ENCODE results near the gene L1CAM.

- TF ChIP-seq, protein P1, sequence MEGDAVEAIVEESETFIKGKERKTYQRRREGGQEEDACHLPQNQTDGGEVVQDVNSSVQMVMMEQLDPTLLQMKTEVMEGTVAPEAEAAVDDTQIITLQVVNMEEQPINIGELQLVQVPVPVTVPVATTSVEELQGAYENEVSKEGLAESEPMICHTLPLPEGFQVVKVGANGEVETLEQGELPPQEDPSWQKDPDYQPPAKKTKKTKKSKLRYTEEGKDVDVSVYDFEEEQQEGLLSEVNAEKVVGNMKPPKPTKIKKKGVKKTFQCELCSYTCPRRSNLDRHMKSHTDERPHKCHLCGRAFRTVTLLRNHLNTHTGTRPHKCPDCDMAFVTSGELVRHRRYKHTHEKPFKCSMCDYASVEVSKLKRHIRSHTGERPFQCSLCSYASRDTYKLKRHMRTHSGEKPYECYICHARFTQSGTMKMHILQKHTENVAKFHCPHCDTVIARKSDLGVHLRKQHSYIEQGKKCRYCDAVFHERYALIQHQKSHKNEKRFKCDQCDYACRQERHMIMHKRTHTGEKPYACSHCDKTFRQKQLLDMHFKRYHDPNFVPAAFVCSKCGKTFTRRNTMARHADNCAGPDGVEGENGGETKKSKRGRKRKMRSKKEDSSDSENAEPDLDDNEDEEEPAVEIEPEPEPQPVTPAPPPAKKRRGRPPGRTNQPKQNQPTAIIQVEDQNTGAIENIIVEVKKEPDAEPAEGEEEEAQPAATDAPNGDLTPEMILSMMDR (IDR thresholded peaks at IDR 0.05) = no peak
- TF ChIP-seq RAD21 (IDR thresholded peaks at IDR 0.05; ENCODE audit: low read length) (no peak), POLR2AphosphoS5 (IDR thresholded peaks at IDR 0.05; ENCODE audit: low read depth, low read length) (no peak), CHD2 (IDR thresholded peaks at IDR 0.05; ENCODE audit: low read length, partially characterized antibody) (no peak), SMC3 (IDR thresholded peaks at IDR 0.05; ENCODE audit: low read depth, low read length) (no peak), FOXJ3 (CRISPR knock-in tag; IDR thresholded peaks at IDR 0.05) (no peak), TAF1 (IDR thresholded peaks at IDR 0.05; ENCODE audit: borderline replicate concordance, low read depth, low read length) (no peak), USF2 (IDR thresholded peaks at IDR 0.05; ENCODE audit: borderline replicate concordance, low read depth, low read length) (no peak), RXRA (IDR thresholded peaks at IDR 0.05; ENCODE audit: borderline replicate concordance, low read depth) (no peak)
- TF ChIP-seq, protein P2, sequence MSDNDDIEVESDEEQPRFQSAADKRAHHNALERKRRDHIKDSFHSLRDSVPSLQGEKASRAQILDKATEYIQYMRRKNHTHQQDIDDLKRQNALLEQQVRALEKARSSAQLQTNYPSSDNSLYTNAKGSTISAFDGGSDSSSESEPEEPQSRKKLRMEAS (IDR thresholded peaks at IDR 0.05; ENCODE audit: low read depth) = no peak
- TF ChIP-seq, protein P3, sequence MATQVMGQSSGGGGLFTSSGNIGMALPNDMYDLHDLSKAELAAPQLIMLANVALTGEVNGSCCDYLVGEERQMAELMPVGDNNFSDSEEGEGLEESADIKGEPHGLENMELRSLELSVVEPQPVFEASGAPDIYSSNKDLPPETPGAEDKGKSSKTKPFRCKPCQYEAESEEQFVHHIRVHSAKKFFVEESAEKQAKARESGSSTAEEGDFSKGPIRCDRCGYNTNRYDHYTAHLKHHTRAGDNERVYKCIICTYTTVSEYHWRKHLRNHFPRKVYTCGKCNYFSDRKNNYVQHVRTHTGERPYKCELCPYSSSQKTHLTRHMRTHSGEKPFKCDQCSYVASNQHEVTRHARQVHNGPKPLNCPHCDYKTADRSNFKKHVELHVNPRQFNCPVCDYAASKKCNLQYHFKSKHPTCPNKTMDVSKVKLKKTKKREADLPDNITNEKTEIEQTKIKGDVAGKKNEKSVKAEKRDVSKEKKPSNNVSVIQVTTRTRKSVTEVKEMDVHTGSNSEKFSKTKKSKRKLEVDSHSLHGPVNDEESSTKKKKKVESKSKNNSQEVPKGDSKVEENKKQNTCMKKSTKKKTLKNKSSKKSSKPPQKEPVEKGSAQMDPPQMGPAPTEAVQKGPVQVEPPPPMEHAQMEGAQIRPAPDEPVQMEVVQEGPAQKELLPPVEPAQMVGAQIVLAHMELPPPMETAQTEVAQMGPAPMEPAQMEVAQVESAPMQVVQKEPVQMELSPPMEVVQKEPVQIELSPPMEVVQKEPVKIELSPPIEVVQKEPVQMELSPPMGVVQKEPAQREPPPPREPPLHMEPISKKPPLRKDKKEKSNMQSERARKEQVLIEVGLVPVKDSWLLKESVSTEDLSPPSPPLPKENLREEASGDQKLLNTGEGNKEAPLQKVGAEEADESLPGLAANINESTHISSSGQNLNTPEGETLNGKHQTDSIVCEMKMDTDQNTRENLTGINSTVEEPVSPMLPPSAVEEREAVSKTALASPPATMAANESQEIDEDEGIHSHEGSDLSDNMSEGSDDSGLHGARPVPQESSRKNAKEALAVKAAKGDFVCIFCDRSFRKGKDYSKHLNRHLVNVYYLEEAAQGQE (IDR thresholded peaks at IDR 0.05; ENCODE audit: low read depth, low read length) = no peak
Measured at GRCh38 chrX:153925739-153926551, 40.0 kb upstream of the L1CAM start, which contains the start of gene ARHGAP4.

All from SK-N-SH (cell line).